Esophagus squamous epithelium (tissue), 5 donors: Measurements from ENCODE around the gene HBD. TPM values are rescaled to one million over a fixed set of nuclear protein-coding genes. Genes with fewer than 3 reads are reported as not detected.

Experiments used
- DNase-seq: peaks from one replicate; lab custom pipeline; 2025; lab: John Stamatoyannopoulos, UW
- H3K27ac ChIP-seq, 4 donors: fragments of 200-600 bp; sonication (generic); one replicate each; pipeline ENCODE4 v1.5.1; 2016 to 2019; ENCODE audit warnings: mild to moderate bottlenecking in 1 of 4
- H3K27me3 ChIP-seq, 4 donors: fragments of 200-600 bp; sonication (generic); 1 replicate in 3 of 4; 2 replicates in 1 of 4; pipeline versions ENCODE4 v1.5.1 to v1.6.0; 2017 to 2021; ENCODE audit warnings: antibody characterized with exemption in 1 of 4
- H3K36me3 ChIP-seq, 3 donors: fragments of 200-600 bp; sonication (generic); one replicate each; pipeline ENCODE4 v1.5.1; 2016 to 2019
- H3K4me1 ChIP-seq, 3 donors: fragments of 200-600 bp; sonication (generic); one replicate each; pipeline ENCODE4 v1.5.1; 2017 to 2019
- H3K4me3 ChIP-seq, 4 donors: fragments of 200-600 bp; sonication (generic); 1 replicate in 3 of 4; 2 replicates in 1 of 4; pipeline ENCODE4 v1.5.1; 2016 to 2019; ENCODE audit warnings: mild to moderate bottlenecking in 2 of 4, moderate library complexity in 1 of 4
- H3K9me3 ChIP-seq, 3 donors: fragments of 200-600 bp; sonication (generic); one replicate each; pipeline ENCODE4 v1.5.1; 2016 to 2019
- POLR2A ChIP-seq, 4 donors: fragments of 450-650 bp; IDR thresholded peaks; one replicate each; pipeline ENCODE4 v1.6.1; 2017; ENCODE audit warnings: antibody characterized with exemption in 4 of 4, mild to moderate bottlenecking in 4 of 4, moderate library complexity in 3 of 4
- WGBS, 2 donors: methylation state at CpG; one replicate each; pipeline ENCODE4 v1.1.5; 2018; 5-methylcytosine and 5-hydroxymethylcytosine counted together
- intact Hi-C: fragments of 100-400 bp; cut with DNase I; formaldehyde crosslinking; loops from one replicate; pipeline ENCODE4 v1.15.0; 2022
- total RNA-seq, 4 donors: library from RNA; depleted of rRNA; stranded (reverse); fragments of >200 nt; gene quantifications; one replicate each; pipeline ENCODE4 v1.1.0, GENCODE V29; 2016
- TF ChIP-seq, protein P1 (sequence below), 6 experiments: fragments of 450-650 bp in 4 of 6; fragments of 200-600 bp in 2 of 6; sonication (generic) in 2 of 6; IDR thresholded peaks; one replicate each; pipeline ENCODE4 v1.5.1; 2016 to 2019; ENCODE audit warnings: antibody characterized with exemption in 6 of 6, mild to moderate bottlenecking in 4 of 6, moderate library complexity in 4 of 6
- donor health status: DM: yes; HTN: yes; CAD: no.

Gene HBD
- total RNA-seq, 4 donors from 2014 or later, result not detected

DNA sequence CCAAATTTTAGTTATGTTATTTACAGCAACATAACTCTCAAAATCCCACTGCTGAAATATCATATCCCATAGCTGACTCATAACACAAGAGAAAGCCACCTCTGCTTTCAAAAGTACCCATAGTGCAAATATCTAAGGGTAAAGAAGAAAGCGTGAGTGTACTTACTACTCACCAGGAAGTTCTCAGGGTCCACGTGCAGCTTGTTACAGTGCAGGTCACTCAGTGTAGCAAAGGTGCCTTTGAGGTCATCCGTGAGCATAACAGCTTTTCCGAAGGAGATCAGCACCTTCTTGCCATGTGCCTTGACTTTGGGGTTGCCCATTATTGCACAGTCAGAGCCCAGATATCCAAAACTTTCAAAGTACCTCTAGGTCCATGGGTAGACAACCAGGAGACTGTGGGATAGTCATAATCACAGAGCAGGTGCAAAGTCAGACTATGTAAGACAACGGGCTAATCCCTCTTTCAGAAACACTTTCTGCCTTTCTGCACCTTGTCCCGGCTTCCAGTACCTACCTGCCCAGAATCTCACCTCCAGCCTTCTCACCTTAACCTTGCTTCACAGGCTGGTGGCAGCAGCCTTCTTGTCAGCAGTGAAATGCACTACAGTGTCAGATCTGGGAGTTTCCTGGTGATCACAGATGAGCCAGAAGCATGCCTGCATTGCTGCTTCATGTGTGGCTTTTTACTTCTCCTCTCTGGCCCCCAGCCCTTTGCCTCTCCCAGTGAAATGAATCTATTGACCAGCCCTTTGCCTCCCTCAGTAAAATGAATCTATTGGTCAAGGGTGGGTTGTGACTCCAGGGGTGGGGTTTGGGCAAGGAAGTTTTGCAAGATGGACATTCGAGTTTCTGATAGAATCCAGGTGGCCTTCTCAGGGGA lies 8.9 kb upstream of the HBD start:
- H3K9me3 ChIP-seq, result no peaks in the 10 kb centered on the region
- H3K36me3 ChIP-seq, result no peaks in the 10 kb centered on the region
- intact Hi-C loops, result no loop called here
- TF ChIP-seq POLR2A (IDR thresholded peaks at IDR 0.05), result no peak
- TF ChIP-seq, protein P1, sequence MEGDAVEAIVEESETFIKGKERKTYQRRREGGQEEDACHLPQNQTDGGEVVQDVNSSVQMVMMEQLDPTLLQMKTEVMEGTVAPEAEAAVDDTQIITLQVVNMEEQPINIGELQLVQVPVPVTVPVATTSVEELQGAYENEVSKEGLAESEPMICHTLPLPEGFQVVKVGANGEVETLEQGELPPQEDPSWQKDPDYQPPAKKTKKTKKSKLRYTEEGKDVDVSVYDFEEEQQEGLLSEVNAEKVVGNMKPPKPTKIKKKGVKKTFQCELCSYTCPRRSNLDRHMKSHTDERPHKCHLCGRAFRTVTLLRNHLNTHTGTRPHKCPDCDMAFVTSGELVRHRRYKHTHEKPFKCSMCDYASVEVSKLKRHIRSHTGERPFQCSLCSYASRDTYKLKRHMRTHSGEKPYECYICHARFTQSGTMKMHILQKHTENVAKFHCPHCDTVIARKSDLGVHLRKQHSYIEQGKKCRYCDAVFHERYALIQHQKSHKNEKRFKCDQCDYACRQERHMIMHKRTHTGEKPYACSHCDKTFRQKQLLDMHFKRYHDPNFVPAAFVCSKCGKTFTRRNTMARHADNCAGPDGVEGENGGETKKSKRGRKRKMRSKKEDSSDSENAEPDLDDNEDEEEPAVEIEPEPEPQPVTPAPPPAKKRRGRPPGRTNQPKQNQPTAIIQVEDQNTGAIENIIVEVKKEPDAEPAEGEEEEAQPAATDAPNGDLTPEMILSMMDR (IDR thresholded peaks at IDR 0.05), result no peak
- 65% methylated on average over 5 to 7 of the region's 7 CpGs for WGBS, 2 donors
- H3K27ac ChIP-seq, result no peak overlapping the region
- H3K4me1 ChIP-seq, result no peaks in the 10 kb centered on the region
- no peak overlapping the region for H3K4me3 ChIP-seq
- H3K27me3 ChIP-seq, result no peaks in the 10 kb centered on the region
- DNase-seq, result no peak

DNA sequence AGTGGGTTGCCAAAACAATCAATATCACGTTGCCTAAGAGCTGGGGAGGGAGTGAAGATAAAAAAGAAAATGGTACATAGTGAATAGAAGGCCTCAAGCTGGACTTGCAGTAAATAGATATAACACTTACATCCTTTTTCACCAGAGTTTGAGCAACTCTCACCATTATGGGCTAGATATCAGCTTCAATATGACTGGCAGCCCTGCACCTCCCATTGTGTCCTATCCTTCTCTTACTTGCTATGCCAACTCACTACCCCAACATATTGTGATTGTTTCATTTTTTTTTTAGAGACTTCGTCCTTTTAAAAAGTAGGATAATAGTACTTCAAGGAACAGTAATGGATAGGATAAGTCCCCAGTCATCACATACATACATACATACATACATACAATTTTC lies 7.9 kb upstream of the HBD start:
- no peak overlapping the region for H3K4me3 ChIP-seq
- H3K9me3 ChIP-seq, result no peaks in the 10 kb centered on the region
- intact Hi-C loops, result no loop called here
- H3K27me3 ChIP-seq, result no peaks in the 10 kb centered on the region
- 48 to 55% methylated on average over 2 of the region's 2 CpGs for WGBS, 2 donors
- DNase-seq, result no peak
- no peaks in the 10 kb centered on the region for H3K36me3 ChIP-seq
- TF ChIP-seq, protein P1 (IDR thresholded peaks at IDR 0.05), result no peak
- no peak for TF ChIP-seq POLR2A (IDR thresholded peaks at IDR 0.05)
- no peak overlapping the region for H3K27ac ChIP-seq
- H3K4me1 ChIP-seq, result no peaks in the 10 kb centered on the region

DNA sequence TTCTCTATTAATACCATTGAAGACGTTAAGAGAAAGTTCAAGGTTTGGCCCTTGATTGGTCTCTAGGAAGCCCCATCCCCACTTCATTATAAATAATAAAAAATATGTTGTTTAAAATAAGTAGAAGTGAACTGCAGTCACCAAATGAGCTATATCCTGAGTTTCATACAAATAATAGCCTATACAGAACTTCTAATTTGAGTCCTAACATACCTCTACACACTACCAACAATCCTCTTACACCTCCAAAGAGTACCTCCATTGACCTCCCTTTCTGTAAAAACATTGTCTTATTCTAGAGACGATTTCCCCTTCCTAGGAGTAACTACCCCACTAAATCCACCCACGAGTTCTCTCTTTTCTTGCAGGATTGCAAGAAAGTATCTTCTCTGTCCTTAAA lies 7.2 kb upstream of the HBD start:
- Histone ChIP-seq H3K9me3 (no peaks in the 10 kb centered on the region), H3K36me3 (no peaks in the 10 kb centered on the region), H3K27me3 (no peaks in the 10 kb centered on the region), H3K4me1 (no peaks in the 10 kb centered on the region), H3K27ac (no peak overlapping the region), H3K4me3 (no peak overlapping the region)
- DNase-seq, result no peak
- TF ChIP-seq, protein P1 (IDR thresholded peaks at IDR 0.05), result no peak
- TF ChIP-seq POLR2A (IDR thresholded peaks at IDR 0.05), result no peak
- 46 to 56% methylated on average over 3 of the region's 3 CpGs for WGBS, 2 donors
- intact Hi-C loops, result no loop called here

DNA sequence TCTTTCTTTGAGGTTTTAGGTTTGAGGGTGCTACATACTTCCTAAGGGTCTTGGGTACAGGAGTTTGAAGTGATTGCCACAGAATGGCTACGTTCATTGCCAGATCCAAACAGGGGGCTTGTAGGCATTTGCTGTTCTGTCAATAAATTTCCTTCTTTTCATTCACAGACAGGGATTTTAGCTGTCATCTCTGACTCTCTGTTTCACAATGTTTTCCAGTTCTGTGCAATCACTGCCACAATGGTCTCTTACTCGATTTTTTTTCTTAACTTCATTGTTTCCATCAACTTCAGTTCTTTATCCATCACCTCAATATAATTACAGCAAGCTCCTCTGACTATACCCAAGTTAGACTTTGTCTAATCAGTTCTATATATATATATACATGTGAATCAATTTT lies 6.2 kb upstream of the HBD start:
- Histone ChIP-seq H3K9me3 (no peaks in the 10 kb centered on the region), H3K27ac (no peak overlapping the region), H3K36me3 (no peaks in the 10 kb centered on the region), H3K4me1 (no peaks in the 10 kb centered on the region), H3K27me3 (no peaks in the 10 kb centered on the region), H3K4me3 (no peak overlapping the region)
- 43 to 46% methylated on average over 2 of the region's 2 CpGs for WGBS, 2 donors
- intact Hi-C loops, result no loop called here
- TF ChIP-seq, protein P1 (IDR thresholded peaks at IDR 0.05), result no peak
- no peak for TF ChIP-seq POLR2A (IDR thresholded peaks at IDR 0.05)
- DNase-seq, result no peak

DNA sequence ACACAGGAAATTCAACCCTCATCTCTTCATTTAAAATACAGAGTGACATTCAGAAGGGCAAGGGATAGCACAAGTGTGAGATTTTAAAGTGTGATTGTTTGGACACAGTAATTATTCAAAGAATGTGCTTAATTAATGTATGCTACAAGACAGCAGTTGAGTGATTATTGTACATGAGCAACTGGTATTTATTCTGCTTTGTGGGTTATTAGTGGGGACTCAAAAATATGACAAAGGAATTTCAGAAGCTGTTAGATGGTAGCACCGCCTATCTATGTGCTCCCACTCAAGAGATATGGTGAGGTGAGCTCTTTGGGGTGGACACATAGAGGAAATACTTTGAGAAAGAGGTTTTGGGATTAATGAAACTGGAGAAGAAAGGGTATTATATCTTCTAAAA lies 5.8 kb upstream of the HBD start:
- TF ChIP-seq POLR2A (IDR thresholded peaks at IDR 0.05), result no peak
- TF ChIP-seq, protein P1 (IDR thresholded peaks at IDR 0.05), result no peak
- Histone ChIP-seq H3K4me3 (no peak overlapping the region), H3K4me1 (no peaks in the 10 kb centered on the region), H3K27me3 (no peaks in the 10 kb centered on the region), H3K27ac (no peak overlapping the region), H3K36me3 (no peaks in the 10 kb centered on the region), H3K9me3 (no peaks in the 10 kb centered on the region)
- 71 to 81% methylated on average over 1 of the region's 1 CpG for WGBS, 2 donors
- intact Hi-C loops, result no loop called here
- no peak for DNase-seq
